KMS-11 (cell line): ENCODE measurements around the gene DTNBP1.

Source experiments
- H2AFZ ChIP-seq: fragments of 200-600 bp; sonication (generic); 2 replicates; pipeline ENCODE4 v1.6.1; 2016; ENCODE audit warnings: antibody characterized with exemption, mixed run types, low read depth
- H3K27ac ChIP-seq: fragments of 200-600 bp; sonication (generic); 2 replicates; pipeline ENCODE4 v1.6.1; 2016; ENCODE audit warnings: mild to moderate bottlenecking, mixed run types
- H3K27me3 ChIP-seq: fragments of 200-600 bp; sonication (generic); 2 replicates; pipeline ENCODE4 v1.6.1; 2017; ENCODE audit warnings: mild to moderate bottlenecking, low read depth, mixed run types, moderate library complexity; ENCODE audit not compliant: insufficient read depth
- H3K36me3 ChIP-seq: fragments of 200-600 bp; sonication (generic); 2 replicates; pipeline ENCODE4 v1.6.1; 2017; ENCODE audit warnings: mild to moderate bottlenecking, mixed run types; ENCODE audit not compliant: insufficient read depth
- H3K4me1 ChIP-seq: fragments of 200-600 bp; sonication (generic); 2 replicates; pipeline ENCODE4 v1.6.1; 2016; ENCODE audit warnings: mild to moderate bottlenecking, low read depth, mixed run types; ENCODE audit not compliant: poor library complexity, severe bottlenecking
- H3K4me2 ChIP-seq: fragments of 200-600 bp; sonication (generic); 2 replicates; pipeline ENCODE4 v1.7.0; 2016; ENCODE audit warnings: mild to moderate bottlenecking, mixed run types
- H3K4me3 ChIP-seq: fragments of 200-600 bp; sonication (generic); IDR thresholded peaks from 2 replicates; pipeline ENCODE4 v1.6.1; 2017; ENCODE audit warnings: low read depth, low read length, mixed read lengths; ENCODE audit not compliant: insufficient read depth
- H3K79me2 ChIP-seq: fragments of 200-600 bp; sonication (generic); 2 replicates; pipeline ENCODE4 v1.6.1; 2016; ENCODE audit warnings: low read depth, mixed run types; ENCODE audit not compliant: insufficient read depth
- H3K9ac ChIP-seq: fragments of 200-600 bp; sonication (generic); 2 replicates; pipeline ENCODE4 v1.6.1; 2016; ENCODE audit warnings: mild to moderate bottlenecking, mixed run types
- H4K20me1 ChIP-seq: fragments of 200-600 bp; sonication (generic); 2 replicates; pipeline ENCODE4 v1.6.1; 2016; ENCODE audit warnings: mild to moderate bottlenecking, mixed run types; ENCODE audit not compliant: insufficient read depth
- CTCF ChIP-seq: fragments of 200-600 bp; sonication (generic); conservative IDR thresholded peaks from 2 replicates; pipeline ENCODE4 v1.6.1; 2017; ENCODE audit warnings: low read depth, mild to moderate bottlenecking, antibody characterized with exemption, low read length, moderate library complexity, mixed read lengths

DTNBP1 gene

GRCh38 chr6:15608396-15608795 lies 54.4 kb downstream of the DTNBP1 start:
- no peak overlapping the region for H3K4me2 ChIP-seq
- H3K27me3 ChIP-seq: no peaks in the 10 kb centered on the region
- H2AFZ ChIP-seq: no peak overlapping the region
- H3K9ac ChIP-seq: no peak overlapping the region
- H3K36me3 ChIP-seq: no peaks in the 10 kb centered on the region
- no peak overlapping the region for H3K27ac ChIP-seq
- no peaks in the 10 kb centered on the region for H3K4me1 ChIP-seq
- no peak overlapping the region for H3K4me3 ChIP-seq
- no peaks in the 10 kb centered on the region for H3K79me2 ChIP-seq
- no peaks in the 10 kb centered on the region for H4K20me1 ChIP-seq
- no peak for TF ChIP-seq CTCF

DNA sequence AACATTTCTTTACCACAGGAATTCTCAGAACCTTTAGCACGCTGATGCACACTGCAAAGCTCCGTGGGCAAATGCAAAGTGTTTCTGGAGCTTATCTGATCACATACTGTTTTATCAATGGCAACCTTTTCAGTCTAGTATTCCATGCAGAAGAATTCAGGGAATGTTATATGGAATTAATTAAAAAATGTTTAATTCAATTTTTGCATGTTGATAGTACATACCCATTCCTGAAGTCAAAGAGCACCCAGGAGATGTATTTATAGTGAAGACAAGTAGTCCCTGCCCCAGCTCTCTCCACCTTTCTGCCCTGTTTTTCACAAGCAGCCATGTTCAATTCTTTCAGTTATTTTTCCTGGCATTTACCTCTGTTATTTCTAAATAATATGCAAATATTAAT lies 55.2 kb downstream of the DTNBP1 start:
- Histone ChIP-seq H4K20me1 (no peaks in the 10 kb centered on the region), H3K27ac (no peak overlapping the region), H2AFZ (no peak overlapping the region), H3K4me3 (no peak overlapping the region), H3K4me2 (no peak overlapping the region), H3K27me3 (no peaks in the 10 kb centered on the region), H3K79me2 (no peaks in the 10 kb centered on the region), H3K9ac (no peak overlapping the region), H3K4me1 (no peaks in the 10 kb centered on the region), H3K36me3 (no peaks in the 10 kb centered on the region)
- TF ChIP-seq CTCF: no peak

DNA sequence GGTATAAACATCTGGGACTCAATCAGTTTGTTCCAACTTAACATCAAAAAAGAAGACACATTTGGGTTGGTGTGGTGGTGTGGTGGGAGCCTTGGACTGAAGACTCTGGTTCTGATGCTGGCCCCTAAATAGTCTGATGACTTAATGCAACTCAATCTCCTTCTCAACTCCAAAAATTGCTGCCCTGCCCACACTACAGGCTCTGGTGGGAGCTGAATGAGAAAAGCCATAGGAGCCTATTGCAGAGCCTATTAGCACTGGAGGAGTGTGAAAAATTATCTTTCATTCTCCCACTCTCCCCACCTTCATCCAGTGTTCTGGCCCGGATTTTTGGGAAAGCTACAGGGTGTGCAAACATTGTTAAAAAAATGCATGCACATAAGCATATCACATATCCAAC lies 56.5 kb downstream of the DTNBP1 start:
- no peak overlapping the region for H2AFZ ChIP-seq
- no peak overlapping the region for H3K4me3 ChIP-seq
- TF ChIP-seq CTCF: no peak
- no peaks in the 10 kb centered on the region for H3K27me3 ChIP-seq
- no peaks in the 10 kb centered on the region for H3K79me2 ChIP-seq
- no peak overlapping the region for H3K27ac ChIP-seq
- no peaks in the 10 kb centered on the region for H4K20me1 ChIP-seq
- no peak overlapping the region for H3K4me2 ChIP-seq
- H3K36me3 ChIP-seq: no peaks in the 10 kb centered on the region
- H3K9ac ChIP-seq: no peak overlapping the region
- H3K4me1 ChIP-seq: no peaks in the 10 kb centered on the region

DNA sequence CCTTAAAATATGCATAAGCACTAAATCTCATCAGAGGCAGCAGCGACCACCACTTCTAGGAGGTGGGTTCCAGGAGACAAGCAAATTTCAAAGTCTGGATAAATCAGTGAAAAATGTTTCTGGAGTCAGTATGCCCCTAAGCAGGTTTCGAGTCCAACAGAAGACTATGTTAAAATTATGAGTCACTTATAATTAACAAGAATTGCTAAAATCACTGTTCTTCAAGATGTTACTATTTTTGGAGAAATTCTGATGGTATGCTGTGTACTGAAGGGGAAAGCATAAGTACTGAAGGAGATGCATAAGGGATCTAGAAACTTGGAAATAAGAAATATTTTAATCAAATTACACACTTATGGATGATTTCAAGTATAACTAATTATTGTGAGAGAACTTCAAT lies 58.0 kb downstream of the DTNBP1 start:
- H3K36me3 ChIP-seq: no peaks in the 10 kb centered on the region
- H4K20me1 ChIP-seq: no peaks in the 10 kb centered on the region
- H3K4me1 ChIP-seq: no peaks in the 10 kb centered on the region
- no peaks in the 10 kb centered on the region for H3K79me2 ChIP-seq
- no peak overlapping the region for H3K4me3 ChIP-seq
- H3K27ac ChIP-seq: no peak overlapping the region
- no peak overlapping the region for H3K9ac ChIP-seq
- H3K27me3 ChIP-seq: no peaks in the 10 kb centered on the region
- no peak overlapping the region for H3K4me2 ChIP-seq
- no peak for TF ChIP-seq CTCF
- no peak overlapping the region for H2AFZ ChIP-seq

GRCh38 chr6:15602154-15602553 lies 60.7 kb downstream of the DTNBP1 start:
- Histone ChIP-seq H3K27me3 (no peaks in the 10 kb centered on the region), H3K9ac (no peak overlapping the region), H3K79me2 (no peaks in the 10 kb centered on the region), H3K4me2 (no peak overlapping the region), H3K27ac (no peak overlapping the region), H3K4me1 (no peaks in the 10 kb centered on the region), H4K20me1 (no peaks in the 10 kb centered on the region), H3K4me3 (no peak overlapping the region), H3K36me3 (no peaks in the 10 kb centered on the region), H2AFZ (no peak overlapping the region)
- no peak for TF ChIP-seq CTCF
